Ovary (tissue), 3 donors: ENCODE results near the gene FGR.

Experiments used
- CTCF ChIP-seq, 3 donors: fragments of 450-650 bp in 2 of 3; fragments of 200-600 bp in 1 of 3; IDR thresholded peaks; one replicate each; pipeline versions ENCODE4 v1.5.1 to v1.8.0; 2016 to 2022; ENCODE audit warnings: antibody characterized with exemption in 3 of 3, mild to moderate bottlenecking in 1 of 3
- EP300 ChIP-seq: sonication (generic); formaldehyde crosslinking; IDR thresholded peaks from one replicate; pipeline ENCODE4 v1.6.1; 2017; ENCODE audit warnings: antibody characterized with exemption
- POLR2A ChIP-seq: fragments of 450-650 bp; IDR thresholded peaks from one replicate; pipeline ENCODE4 v1.6.1; 2017; ENCODE audit warnings: antibody characterized with exemption, mild to moderate bottlenecking, moderate library complexity
- donor health status: DM: no; HTN: no; CAD: no.

DNA sequence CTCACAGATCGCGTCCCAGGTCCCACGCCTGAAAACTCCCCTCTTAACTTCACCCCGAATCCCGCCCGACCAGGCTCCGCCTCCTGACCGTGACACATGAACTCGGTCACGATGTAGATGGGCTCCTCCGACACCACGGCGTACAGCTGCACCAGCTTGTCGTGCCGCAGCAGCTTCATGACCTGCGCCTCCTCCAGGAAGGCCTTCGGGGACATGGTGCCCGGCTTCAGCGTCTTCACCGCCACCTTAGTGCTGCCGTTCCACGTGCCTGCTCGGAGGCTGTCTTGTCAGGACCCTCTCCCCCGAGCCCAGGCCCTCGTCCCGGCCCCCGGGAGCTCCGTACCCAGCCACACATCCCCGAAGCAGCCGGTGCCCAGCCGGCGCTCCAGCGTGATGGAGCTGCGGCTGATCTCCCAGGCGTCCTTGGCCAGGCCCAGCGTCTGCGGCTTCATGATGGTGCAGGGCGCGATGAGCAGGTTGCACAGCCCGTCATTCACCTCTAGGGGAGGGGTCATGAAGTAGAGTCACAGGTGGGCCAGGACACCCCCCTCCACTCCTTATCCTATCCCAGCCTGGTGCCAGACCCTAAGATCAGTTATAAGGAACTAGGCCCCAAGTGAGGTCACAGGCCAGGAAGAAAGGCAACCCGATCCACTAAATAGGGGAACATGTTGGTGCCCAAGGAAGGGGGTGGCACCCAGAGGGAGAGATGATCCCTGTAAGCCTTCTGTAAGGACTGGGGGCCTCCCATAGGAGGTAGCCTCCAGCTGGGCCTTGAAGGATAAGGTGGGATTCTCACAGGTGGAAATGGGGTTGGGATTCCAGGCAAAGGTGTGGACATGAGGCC is 19.4 kb downstream of the FGR start:
- TF ChIP-seq CTCF (IDR thresholded peaks at IDR 0.05) (no peak), POLR2A (no peak), EP300 (no peak)
